HG03565 (cell line): Measurements from ENCODE around the gene CXCL3.

Experiments
- ATAC-seq: cut with Tn5 transposase; IDR thresholded peaks from one replicate; pipeline ENCODE4 v1.9.1; 2021; ENCODE audit warnings: mild to moderate bottlenecking, moderate library complexity; ENCODE audit not compliant: unreplicated experiment

The CXCL3 gene

DNA sequence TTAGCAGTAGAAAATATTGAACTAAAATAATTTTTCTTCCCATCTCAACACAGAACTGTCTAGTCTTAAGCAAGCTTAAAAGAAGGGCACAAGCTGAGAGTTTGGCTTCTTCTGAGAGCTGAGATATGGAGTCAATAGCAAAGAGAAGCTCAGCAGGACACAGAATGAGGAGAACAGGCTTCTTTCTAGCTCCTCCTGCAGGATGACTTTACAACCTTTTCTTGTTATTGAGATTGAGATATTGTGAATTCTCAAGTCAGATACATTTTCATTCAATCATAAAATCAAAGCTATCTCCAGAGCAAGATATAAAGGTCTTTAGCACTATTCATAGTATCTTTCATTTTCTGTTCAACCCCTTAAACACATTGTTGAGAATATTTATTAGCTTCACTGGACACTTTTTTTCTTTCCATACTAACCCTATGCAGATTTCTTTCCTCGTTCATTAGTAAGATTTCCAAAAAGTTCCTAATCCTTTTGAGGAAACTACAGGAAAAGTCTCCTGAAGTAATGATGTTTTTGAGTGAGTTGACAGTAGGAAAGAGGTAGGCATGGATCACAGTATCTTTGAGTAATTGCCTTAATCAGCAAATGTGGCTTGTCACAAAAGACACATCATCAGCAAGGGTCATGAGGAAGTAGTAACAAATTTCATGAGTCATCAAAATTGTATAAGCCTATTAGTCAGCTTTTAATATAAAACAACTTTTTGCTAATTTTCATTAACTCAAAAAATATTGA, 17.8 kb upstream of the CXCL3 start:
- no peak for ATAC-seq

DNA sequence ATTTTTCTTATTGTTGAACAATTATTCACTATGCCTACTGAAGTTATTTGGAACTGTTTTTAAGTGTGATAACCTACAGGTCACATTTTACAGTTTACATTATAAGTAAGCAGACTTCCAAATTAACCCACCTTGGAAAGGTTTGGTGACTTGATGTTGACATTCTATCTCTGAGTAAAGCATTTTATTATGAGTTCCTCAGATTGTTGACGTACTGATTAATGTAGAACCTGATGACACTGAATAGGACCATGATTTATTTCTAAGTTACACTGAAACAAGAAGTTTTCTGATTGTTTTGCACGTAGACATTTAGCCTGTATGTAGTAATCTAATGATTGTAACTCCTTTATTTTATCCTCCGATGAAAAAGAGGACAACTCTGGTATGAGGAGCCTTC, 17.0 kb upstream of the CXCL3 start:
- ATAC-seq = no peak

DNA sequence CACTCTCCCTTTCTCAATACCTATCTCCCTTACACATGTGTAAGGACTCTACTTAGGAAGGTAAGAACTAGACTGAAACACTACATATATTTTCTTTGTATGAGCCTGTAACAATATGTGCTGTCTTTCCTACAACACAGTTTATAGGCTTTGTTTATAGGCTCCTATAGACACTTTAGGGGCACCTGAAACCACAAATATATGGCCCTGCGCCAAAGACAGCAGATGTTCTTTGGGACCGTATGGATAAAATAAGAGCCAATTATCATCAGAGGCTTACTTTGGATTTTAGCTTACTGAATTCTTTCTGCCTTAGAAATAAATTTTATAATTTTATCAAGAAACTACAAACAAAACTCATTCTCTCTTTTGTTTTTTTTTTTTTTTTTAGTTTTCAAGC, 16.6 kb upstream of the CXCL3 start:
- ATAC-seq = no peak

DNA sequence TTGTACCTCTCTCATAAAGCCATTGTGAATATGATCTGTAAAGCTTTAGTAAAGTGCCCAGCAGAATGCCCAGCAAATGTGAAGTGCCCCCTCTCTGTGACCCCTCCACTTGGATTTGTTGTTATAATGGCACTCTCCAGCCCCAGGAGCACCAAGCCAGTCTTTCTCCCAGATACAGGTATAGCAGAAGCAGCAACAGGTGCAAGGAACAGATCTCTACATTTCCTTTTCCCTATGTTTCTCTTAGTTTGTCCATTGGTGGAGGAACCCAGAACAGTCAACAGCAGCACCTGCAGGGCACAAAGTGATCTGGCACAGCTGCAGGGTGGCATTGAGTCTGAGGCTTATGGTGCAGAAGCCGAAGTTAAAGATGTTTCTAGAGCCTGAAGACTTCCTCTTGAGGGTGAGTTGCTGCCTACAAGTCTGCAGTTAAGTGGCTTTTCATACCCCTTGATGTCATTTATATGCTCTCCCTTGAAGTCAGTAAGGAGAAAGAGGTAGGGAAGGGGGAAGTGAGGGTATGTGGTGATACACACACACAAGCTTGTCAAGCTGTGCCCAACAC, 16.1 kb upstream of the CXCL3 start:
- ATAC-seq = no peak

DNA sequence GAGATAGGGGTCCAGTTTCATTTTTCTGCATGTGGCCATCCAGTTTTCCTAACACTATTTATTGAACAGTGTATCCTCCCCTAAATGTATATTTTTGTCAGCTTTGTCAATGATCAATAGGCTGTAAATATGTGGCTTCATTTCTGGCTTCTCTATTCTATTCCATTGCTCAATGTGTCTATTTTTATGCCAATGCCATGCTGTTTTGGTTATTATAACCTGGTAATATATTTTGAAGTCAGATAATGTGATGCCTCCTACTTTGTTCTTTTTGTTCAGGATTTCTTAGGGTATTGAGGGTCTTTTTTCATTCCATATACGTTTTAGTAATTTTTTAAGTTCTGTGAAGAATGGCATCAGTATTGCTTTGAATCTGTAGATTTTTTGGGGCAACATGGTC, 8.7 kb upstream of the CXCL3 start:
- no peak for ATAC-seq

DNA sequence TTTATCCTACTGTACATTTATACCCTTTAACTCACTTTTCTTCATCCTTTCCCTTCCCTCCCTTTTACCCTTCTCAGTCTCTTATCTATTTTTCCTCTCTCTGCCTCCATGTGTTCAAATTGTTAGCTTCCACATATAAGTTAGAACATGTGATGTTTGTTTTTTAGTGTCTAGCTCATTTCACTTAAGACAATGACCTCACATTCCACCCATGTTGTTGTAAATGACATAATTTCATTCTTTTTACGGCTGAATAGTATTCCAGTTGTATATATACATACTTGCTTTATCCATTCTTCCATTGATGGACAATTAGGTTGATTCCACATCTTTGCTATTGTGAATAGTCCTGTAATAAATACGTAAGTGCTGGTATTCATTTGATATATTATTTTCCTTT, 7.3 kb upstream of the CXCL3 start:
- ATAC-seq = no peak

DNA sequence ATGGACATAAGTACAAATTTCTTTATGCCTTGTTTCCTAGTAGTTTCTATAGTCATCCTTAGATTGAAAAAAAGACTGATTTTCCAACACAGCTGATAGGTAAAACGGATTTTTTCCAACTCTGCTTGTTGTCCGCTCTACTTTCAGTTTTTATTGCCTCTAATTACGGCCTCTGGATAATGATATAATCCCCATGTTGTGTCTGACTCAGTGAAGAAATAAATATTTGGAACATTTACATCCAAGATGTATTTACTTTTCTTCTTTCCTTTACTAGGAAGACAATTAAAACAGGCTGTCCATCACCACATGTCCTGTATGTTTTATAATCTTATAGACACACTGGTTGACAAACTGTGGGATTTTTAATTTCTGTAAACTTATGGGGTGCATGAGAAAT, 6.8 kb upstream of the CXCL3 start:
- ATAC-seq = no peak

DNA sequence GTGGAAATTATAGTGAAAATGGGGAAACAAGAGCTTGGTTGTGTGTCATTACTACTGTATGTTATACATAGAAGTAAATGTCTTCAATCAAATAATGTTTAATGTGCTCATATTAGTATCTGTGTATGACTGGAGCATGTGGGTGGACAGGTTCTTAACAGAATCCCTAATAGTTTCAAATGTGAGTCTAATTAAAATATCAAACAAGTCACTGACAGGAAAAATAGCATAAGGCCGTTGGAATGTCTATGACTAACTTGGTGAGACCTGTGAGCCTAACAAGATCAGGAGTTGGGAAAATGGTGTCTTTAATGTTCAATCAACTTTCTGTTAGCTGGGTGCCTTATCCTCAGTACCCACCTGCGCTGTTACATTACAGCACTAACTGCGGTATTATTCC, 6.2 kb upstream of the CXCL3 start:
- no peak for ATAC-seq

DNA sequence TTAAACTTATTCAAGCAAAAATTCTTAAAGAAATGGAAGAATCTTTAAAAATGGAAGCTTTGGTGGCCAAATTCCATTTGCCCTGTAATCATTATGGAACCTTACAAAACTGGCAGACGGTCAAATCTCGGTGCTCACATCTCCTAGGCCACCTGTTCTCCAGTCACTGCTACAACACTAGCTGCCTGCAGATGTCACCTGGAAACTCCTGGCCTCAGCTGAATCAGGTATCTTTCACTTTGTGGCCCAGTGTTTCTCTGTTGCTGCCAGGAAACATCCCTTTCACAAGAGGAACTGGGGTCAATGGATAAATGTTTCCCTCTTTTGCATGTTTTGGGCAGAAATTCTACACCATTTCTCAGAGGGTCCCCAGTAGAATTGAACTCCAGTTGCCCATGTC, 4.2 kb upstream of the CXCL3 start:
- ATAC-seq = no peak

DNA sequence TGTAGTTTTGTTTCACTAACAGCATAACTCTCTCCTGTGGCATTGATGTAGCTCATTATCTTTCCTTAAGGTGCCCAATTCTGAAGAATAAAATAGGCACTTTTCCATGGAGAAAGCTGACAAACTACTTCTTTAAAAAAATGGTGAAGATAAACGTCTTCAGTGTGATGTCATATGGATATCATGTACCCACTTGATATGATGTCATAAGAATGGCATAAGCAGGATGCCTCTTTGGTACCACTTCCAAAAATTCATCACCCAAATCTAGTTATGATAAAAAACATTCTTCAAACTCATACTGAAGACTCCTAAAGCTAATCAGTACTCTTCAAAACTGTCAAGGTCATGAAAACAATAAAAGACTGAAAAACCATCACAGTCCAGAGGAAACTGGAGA, 2.9 kb upstream of the CXCL3 start:
- no peak for ATAC-seq

DNA sequence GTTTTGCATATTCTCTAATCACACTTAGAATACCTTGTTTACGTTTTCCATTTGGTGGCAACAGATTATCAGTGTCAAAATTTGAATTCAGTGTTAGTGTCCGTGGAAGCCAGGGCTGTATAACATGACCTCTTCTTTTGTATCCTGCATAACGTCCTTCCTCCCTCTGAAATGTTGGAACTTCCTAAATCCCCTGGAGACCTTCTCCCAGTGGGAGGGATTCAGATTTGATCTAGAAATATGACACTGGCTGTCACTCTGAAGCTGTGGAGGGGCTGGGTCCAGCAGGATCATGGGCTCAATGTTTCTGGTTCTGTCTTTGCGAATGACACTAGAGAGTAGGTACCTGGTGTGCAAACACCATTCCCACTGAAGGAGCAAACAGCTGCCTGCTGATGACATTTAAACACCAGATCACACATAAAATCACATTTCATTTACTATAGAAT, 850 bp upstream of the CXCL3 start:
- no peak for ATAC-seq

DNA sequence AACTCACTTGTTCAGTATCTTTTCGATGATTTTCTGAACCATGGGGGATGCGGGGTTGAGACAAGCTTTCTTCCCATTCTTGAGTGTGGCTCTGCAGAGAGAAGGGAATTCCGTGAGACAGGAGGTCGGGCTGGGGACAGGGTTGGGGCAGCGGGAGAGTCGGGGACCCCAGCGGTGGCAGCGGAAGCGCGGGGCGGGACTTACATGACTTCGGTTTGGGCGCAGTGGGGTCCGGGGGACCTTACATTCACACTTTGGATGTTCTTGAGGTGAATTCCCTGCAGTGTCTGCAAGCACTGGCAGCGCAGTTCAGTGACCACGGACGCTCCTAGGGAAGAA, 434 bp downstream of the CXCL3 start:
- ATAC-seq = no peak

DNA sequence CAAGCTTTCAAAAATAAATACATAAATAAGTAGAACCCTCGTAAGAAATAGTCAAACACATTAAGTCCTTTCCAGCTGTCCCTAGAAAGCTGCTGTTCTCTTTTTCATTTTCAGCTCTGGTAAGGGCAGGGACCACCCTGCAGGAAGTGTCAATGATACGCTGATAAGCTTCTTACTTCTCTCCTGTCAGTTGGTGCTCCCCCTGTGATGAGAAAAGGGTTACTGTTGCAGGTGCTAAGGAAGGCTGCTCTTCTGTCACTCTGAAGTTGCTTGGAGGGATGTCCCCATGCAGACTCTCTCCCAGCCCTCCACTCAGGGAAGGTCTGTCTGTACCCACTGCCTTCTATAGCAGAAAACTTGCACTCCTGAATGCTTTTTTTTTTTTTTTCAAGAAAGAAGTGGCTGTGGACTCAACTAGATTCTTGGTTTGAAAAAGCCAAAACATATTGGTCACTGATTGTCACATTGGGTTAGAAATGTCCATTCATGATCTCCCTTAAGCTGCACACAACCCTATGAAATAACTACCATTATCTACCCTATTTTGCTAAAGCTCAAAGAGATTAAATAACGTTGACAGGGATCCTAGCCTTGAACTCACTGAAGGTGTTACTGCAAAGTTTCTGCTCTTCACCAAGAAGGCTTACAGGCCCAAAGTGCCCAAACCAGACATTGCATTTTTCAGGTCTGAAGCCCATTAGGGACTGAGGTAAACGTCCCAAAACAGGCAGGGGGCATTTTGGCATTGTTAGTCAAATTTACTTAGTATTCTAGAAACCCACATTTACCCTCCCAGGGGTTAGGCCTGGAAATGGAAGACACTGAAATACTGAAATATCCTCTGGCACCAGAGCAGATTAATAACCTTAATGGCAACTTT, 1.2 kb downstream of the CXCL3 start:
- ATAC-seq = no peak

DNA sequence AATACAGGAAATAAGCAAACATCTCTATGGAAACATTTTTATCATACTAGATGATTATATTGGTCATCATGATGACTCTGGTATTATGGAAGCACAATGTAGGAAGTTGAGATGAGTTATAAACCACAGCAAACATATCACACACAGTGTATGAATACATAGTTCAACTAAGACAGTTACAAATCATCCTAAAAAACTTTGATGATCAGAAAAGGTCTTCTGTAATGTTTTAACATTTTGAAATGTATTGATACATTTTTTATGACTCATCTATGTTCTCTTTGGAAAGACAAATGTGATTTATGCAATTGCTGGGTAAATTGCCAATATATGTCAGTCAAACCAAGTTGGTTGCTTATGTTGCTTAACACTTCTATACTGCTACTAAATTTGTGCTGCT, 4.8 kb downstream of the CXCL3 start:
- ATAC-seq = no peak

DNA sequence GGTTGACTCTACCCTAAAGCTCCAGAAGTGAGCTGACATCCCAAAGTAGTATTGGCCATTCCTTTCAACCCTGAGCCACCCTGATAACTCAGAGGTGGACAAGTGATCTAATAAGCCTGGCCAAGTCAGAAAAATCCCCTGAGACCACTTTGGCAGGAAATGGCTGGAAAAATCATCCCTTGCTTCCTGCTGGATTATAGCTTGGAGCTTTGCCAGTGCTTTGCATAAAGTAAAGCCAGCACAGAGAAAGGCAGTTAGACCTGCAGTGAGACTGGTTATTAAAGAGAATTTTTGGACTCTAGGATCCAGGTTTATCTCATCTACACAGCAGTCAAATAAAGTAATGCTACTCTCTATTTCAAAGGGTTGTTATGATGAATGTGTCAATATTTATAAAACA, 6.4 kb downstream of the CXCL3 start:
- no peak for ATAC-seq

DNA sequence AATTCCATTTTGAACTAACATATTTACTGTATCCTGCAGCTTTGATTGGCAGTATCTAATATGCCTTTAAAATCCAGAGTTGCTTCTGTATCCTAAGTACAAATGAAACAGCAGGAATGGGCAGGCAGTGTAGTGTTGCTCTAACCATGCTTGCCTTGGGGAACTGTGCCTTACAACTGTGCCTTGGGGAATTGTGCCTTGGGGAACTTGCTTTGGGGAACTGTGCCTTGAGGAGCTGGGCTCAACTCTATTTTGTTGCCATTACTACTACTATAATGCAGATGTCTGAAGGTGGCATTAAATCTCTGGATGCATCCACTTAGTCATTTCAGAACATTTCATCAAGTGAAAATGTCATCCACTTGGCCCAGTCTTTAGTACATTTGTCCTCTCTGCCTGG, 6.9 kb downstream of the CXCL3 start:
- ATAC-seq = no peak

DNA sequence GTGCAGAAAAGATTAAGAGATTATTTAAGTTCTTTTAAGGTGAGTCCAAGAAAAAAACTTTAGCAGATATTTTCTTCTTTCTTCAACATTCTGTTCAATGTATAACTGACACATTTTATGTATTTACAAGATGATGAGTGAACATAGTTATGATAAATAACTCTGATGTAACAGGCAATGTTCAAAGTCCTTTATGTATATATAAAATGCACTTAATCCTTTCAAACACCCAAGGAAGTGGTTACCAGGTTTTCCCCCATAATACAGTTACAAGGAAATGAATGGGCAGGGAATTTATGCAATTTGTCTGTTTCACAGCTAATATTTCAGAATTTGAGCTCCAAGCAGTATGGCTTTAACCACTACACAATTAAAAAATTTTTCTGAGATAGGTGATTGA, 8.2 kb downstream of the CXCL3 start:
- no peak for ATAC-seq

DNA sequence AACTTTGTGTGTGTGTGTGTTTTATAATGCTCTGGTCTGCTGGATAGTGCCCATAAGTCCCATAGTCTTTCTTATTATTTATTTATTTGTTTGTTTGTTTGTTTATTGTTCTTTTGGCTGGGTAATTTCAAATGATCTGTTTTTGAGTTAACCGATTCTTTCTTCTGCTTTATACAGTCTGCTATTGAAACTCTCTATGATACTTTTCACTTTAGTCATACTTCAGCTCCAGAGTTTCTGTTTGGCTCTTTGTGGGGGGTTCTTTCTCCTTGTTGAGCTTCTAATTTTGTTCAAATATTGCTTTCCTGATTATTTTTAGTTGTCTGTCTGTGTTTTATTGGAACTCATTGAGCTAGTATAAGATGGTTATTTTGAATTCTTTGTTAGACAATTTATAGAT, 10.0 kb downstream of the CXCL3 start:
- ATAC-seq = no peak

DNA sequence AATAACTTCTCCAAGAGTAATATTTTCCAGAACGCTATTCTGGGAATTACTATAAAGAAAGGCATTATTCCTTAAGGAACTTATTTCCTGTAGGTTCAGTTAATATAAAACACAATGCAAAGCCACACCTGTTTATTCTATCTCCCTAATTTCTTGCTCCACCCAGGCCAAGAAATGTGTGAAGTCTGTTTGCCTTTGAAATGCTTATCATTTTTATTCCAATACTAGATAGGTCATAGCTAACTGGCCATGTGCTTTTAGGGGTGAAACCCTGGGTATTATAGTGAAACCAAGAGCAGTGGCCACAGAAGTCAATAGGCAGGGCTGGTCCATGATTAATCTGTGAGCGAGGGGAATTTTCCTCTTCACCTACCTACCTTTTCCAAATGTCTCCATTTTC, 14.8 kb downstream of the CXCL3 start:
- ATAC-seq = no peak

DNA sequence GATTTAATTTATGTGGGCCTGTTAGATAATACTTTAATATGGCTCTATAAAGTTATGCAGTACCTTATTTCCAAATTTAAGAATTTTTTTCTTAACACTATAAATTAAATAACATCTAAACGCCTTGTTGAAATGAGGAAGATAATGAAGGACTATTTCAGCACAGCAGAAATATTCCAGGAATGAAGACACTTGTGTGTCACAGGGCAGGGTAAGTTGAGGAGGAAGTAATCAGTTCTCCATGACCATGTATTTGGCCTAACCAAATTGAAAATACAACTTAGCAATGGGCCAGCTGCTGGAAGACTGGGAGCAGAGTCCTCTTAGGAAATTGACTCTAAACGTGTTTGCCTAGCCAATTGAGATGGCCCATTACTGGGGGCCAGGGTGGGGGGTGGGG, 16.9 kb downstream of the CXCL3 start:
- ATAC-seq = no peak

DNA sequence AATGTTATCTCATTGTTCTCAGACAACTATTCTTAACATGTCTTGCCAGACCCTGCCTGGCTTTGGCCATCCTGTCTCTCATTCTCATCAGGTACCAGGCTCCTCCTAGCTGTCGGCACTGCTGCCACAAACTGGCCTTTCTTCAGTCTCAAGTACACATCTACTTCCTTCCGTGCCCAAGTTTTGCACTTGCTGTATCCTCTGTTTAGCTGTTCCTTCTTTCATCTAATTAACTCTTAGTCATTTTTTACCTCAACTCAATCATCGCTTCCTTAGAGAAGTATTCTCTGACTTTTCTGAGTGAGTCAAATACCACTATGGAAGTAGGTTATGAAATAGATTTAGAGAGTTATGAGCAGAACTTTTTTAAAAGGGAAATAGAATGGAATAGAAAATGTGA, 19.7 kb downstream of the CXCL3 start:
- no peak for ATAC-seq

DNA sequence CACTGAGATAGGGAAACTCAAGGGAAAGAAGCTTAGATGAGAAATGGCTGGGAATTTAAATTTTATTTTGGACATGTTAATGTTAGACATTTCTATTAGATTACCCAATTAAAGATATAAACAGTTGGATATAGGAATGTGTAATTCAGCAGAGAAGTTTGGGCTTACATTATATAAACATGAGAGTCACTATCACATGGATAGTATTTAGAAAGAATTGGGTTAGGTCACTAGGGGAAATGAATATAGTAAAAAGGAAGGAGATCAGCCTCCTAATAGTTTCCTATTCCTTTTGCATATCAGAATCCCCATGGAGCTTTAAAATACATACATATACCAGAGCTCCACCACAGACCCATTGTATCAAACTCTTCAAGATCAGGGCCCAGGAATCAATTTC, 20.4 kb downstream of the CXCL3 start:
- no peak for ATAC-seq
